Loucy (cell line): Measurements from ENCODE around the gene GRB10.

Experiments
- CTCF ChIP-seq: fragments of 200-600 bp; sonication (generic); conservative IDR thresholded peaks from 2 replicates; pipeline ENCODE4 v1.5.1; 2014; ENCODE audit warnings: mild to moderate bottlenecking, antibody characterized with exemption, low read length
- EZH2phosphoT487 ChIP-seq: fragments of 200-600 bp; IDR thresholded peaks from 2 replicates; pipeline ENCODE4 v1.6.1; 2018; ENCODE audit warnings: antibody characterized with exemption, mild to moderate bottlenecking, moderate library complexity, borderline replicate concordance

GRCh38 chr7:50714857-50715256, 67.8 kb downstream of the GRB10 start:
- TF ChIP-seq CTCF (no peak), EZH2phosphoT487 (no peak)
